Measurements from ENCODE around the gene AP1AR. TPM values are rescaled to one million over a fixed set of nuclear protein-coding genes. Genes with fewer than 3 reads are reported as not detected.
A peak's percentile ranks its signal among the peaks of the same experiment; 100 is the strongest.

The AP1AR gene
- total RNA-seq, 1 donor from 2014 or later, result 15.4 TPM

DNA sequence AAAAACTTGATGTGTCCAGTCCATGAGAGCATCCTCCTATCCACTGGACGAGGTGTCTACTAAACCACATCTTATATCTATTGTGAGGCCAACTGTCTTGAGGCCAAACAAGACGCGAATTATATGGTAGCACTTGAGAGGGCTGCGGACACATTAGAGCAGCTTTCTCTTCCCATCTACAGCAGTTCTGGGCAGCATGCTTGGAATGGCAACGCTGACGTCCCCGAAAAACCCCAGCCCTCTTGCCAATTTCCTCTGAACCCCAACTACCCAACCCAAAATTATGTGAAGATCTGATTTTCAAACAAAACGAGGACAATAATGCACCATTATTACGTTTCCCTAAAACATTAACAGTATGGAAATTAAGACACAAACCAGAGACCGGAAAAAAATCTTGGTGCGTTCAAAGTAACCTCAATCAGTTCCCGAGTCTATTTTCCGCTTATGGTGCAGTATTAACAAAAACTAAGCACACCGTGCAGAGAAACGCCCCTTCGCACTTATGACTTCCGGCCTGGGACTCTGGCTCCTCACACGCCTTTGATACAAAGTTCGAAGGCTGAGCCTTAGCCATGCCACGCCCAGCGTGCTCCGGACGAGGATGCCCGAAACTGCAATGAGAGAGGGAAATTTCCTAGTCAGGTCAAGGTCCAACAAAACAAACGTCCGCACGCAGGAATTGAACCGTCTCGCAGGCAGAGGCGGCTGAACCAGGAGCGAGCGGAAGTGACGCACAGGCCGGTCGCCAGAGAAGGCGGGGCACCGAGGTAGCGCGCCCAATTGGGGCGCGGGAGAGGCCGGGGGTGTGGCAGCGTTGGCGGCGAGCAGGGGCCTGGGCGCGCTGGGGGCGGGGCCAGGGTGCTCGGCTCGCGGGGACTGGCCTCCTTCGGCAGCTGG, 458 bp upstream of the AP1AR start:
- TF ChIP-seq, protein P1, sequence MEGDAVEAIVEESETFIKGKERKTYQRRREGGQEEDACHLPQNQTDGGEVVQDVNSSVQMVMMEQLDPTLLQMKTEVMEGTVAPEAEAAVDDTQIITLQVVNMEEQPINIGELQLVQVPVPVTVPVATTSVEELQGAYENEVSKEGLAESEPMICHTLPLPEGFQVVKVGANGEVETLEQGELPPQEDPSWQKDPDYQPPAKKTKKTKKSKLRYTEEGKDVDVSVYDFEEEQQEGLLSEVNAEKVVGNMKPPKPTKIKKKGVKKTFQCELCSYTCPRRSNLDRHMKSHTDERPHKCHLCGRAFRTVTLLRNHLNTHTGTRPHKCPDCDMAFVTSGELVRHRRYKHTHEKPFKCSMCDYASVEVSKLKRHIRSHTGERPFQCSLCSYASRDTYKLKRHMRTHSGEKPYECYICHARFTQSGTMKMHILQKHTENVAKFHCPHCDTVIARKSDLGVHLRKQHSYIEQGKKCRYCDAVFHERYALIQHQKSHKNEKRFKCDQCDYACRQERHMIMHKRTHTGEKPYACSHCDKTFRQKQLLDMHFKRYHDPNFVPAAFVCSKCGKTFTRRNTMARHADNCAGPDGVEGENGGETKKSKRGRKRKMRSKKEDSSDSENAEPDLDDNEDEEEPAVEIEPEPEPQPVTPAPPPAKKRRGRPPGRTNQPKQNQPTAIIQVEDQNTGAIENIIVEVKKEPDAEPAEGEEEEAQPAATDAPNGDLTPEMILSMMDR (IDR thresholded peaks at IDR 0.05; ENCODE audit: unreplicated experiment), result no peak
- DNase-seq (ENCODE audit: low spot score in 2 of 2, unreplicated experiment in 2 of 2), result peak; percentile 95 to 99
- Mint-ChIP-seq H3K27ac (peak overlapping the region; percentile 97), H3K36me3 (no peaks in the 10 kb centered on the region), H3K9me3 (no peaks in the 10 kb centered on the region), H3K4me3 (peak overlapping the region; percentile 81), H3K4me1 (peaks cover 31% of the 10 kb centered on the region), H3K27me3 (ENCODE audit: low read depth) (peaks cover 3% of the 10 kb centered on the region)

DNA sequence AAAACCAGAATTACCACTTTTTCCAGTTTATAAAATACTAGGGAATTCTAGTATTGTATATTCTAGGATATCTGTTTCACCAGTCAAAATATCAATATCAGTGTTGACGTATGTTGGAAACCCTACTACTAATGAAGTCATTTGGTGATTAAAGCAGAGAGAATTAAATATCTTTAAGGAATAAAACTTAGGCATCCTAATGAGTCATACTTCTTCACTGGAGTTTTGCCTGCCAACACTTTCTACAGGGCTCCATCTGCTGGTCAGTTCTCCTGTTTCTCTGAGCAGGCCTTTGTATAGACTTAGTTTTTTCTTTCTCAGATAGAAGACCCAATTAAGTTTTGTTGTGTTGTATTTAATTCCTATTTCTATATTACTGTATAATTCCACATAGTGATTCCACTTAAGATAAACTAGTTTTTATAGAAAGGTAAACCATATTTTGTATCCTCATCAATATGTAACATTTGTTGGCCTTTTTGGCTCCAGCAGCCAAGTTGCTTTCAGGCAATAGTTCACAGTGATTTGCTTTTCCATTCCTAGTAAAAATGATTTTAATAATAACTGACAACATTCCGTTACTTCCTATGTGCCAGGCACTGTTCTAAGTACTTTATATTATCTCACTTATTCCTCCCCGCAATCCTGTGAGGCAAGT, 3.5 kb downstream of the AP1AR start:
- Mint-ChIP-seq H3K9me3 (no peaks in the 10 kb centered on the region), H3K4me1 (peaks cover 32% of the 10 kb centered on the region), H3K27ac (no peak overlapping the region), H3K36me3 (no peaks in the 10 kb centered on the region), H3K27me3 (ENCODE audit: low read depth) (no peaks in the 10 kb centered on the region), H3K4me3 (no peak overlapping the region)
- DNase-seq (ENCODE audit: low spot score in 2 of 2, unreplicated experiment in 2 of 2), result no peak
- TF ChIP-seq, protein P1 (IDR thresholded peaks at IDR 0.05; ENCODE audit: unreplicated experiment), result peak; percentile 49

DNA sequence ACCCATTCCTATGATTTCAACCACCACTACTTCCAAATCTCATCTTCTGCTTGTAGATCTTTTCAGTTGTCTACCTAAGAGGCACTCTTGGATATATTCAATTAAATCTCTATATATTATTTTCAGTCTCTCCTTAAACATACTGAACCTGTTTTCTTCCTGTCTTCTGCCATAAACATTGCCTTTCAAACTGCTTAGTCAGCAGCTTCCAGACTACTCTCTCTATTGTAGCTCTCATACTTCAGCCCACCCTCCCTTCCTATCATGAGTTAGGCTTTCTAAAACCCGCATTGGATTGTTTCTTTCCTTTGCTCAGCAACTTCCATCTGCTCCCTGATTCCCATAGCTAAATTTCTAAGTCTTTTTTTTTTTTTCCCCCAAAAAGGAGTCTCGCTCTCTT, 4.5 kb downstream of the AP1AR start:
- Mint-ChIP-seq H3K36me3 (no peaks in the 10 kb centered on the region), H3K9me3 (no peaks in the 10 kb centered on the region), H3K27ac (no peak overlapping the region), H3K4me3 (no peak overlapping the region), H3K4me1 (peaks cover 30% of the 10 kb centered on the region), H3K27me3 (ENCODE audit: low read depth) (no peaks in the 10 kb centered on the region)
- DNase-seq (ENCODE audit: low spot score in 2 of 2, unreplicated experiment in 2 of 2), result no peak
- TF ChIP-seq, protein P1 (IDR thresholded peaks at IDR 0.05; ENCODE audit: unreplicated experiment), result no peak

DNA sequence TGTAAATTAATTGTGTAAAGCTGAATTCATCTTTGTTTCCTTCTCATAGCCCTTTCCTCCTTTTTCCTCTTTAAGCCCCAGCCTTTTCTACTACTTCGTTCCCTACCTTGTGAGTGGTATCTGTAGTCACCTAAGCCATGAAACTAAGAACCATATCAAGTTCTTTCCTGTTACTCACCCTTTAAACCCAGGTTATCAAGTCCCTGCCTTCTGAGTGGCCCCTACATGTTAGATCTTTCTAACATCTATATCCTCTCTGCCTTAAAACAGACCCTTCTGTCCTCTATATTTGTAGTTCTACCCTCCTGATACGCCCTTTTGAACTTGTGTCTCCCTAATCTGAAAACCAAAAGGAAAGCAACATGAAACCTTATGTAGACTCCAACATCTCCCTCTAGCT, 7.2 kb downstream of the AP1AR start:
- Mint-ChIP-seq H3K4me1 (peaks cover 18% of the 10 kb centered on the region), H3K27ac (no peak overlapping the region), H3K4me3 (no peak overlapping the region), H3K9me3 (no peaks in the 10 kb centered on the region), H3K36me3 (no peaks in the 10 kb centered on the region), H3K27me3 (ENCODE audit: low read depth) (no peaks in the 10 kb centered on the region)
- TF ChIP-seq, protein P1 (IDR thresholded peaks at IDR 0.05; ENCODE audit: unreplicated experiment), result no peak
- DNase-seq (ENCODE audit: low spot score in 2 of 2, unreplicated experiment in 2 of 2), result no peak

DNA sequence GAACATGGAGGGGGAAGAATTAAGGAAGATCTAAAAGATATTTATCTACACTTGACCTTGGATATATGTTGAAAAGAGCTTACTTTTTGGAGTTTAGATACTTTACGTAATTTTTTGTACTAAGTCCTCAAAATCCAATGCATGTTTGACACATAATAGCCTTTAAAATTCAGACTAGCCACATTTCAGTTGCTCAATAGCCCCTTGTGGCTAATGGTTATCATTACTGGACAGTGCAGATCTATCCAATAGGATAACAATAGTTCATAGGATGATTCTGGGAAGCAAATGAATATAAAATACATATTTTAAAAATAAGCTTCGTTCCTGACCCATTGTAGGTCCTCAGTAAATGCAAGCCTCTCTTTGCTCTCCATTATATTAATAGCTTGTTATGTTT, 13.8 kb downstream of the AP1AR start:
- TF ChIP-seq, protein P1 (IDR thresholded peaks at IDR 0.05; ENCODE audit: unreplicated experiment), result no peak
- DNase-seq (ENCODE audit: low spot score in 2 of 2, unreplicated experiment in 2 of 2), result no peak
- Mint-ChIP-seq H3K9me3 (no peaks in the 10 kb centered on the region), H3K4me3 (no peak overlapping the region), H3K36me3 (no peaks in the 10 kb centered on the region), H3K27me3 (ENCODE audit: low read depth) (no peaks in the 10 kb centered on the region), H3K27ac (no peak overlapping the region), H3K4me1 (peaks cover 2% of the 10 kb centered on the region)
